Ishikawa (cell line): ENCODE measurements around the gene CD300LD.

Experiments used
- CEBPB ChIP-seq: IDR thresholded peaks from 2 replicates; pipeline ENCODE4 v1.6.1; 2012
- CREB1 ChIP-seq: IDR thresholded peaks from 2 replicates; pipeline ENCODE4 v1.6.1; 2012; ENCODE audit warnings: low read depth
- EGR1 ChIP-seq: IDR thresholded peaks from 2 replicates; pipeline ENCODE4 v1.6.1; 2012
- EP300 ChIP-seq: IDR thresholded peaks from 2 replicates; pipeline ENCODE4 v1.6.1; 2012; ENCODE audit warnings: borderline replicate concordance
- FOXM1 ChIP-seq: IDR thresholded peaks from 2 replicates; pipeline ENCODE4 v1.6.1; 2012; ENCODE audit warnings: low read depth, borderline replicate concordance
- NFIC ChIP-seq: IDR thresholded peaks from 2 replicates; pipeline ENCODE4 v1.6.1; 2012
- RAD21 ChIP-seq: IDR thresholded peaks from 2 replicates; pipeline ENCODE4 v1.6.1; 2012; ENCODE audit warnings: low read depth
- TAF1 ChIP-seq: IDR thresholded peaks from 2 replicates; pipeline ENCODE4 v1.6.1; 2012; ENCODE audit warnings: low read depth, mild to moderate bottlenecking
- TCF12 ChIP-seq: IDR thresholded peaks from 2 replicates; pipeline ENCODE4 v1.6.1; 2012; ENCODE audit warnings: low read depth
- TEAD4 ChIP-seq: IDR thresholded peaks from 2 replicates; pipeline ENCODE4 v1.6.1; 2012
- YY1 ChIP-seq: IDR thresholded peaks from 2 replicates; pipeline ENCODE4 v1.6.1; 2012; ENCODE audit warnings: low read depth
- ZBTB7A ChIP-seq: IDR thresholded peaks from 2 replicates; pipeline ENCODE4 v1.6.1; 2012; ENCODE audit warnings: low read depth
- TF ChIP-seq, protein P1 (sequence below): IDR thresholded peaks from 2 replicates; pipeline ENCODE4 v1.6.1; 2012
- TF ChIP-seq, protein P2 (sequence below): IDR thresholded peaks from 2 replicates; pipeline ENCODE4 v1.6.1; 2012; ENCODE audit warnings: low read depth, mild to moderate bottlenecking
- TF ChIP-seq, protein P3 (sequence below): IDR thresholded peaks from 2 replicates; pipeline ENCODE4 v1.6.1; 2012

The CD300LD gene

DNA sequence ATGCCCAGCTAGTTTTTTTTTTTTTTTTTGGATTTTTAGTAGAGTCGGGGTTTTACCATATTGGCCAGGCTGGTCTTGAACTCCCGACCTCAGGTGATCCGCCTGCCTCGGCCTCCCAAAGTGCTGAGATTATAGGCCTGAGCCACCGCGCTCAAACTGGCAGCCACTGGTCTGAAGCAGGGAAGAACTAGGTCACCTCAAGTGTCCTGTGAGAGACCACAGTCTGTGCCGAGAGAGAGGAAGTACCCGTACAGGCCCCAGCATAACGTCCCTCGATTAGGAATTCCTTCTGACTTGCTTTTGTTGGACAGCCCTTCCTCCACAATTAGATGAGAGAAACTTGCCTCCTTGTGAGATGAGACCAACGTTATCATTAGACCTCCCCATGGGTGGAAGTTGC lies 45.2 kb upstream of the CD300LD start:
- TF ChIP-seq FOXM1: no peak
- no peak for TF ChIP-seq TCF12
- TF ChIP-seq EGR1: no peak
- TF ChIP-seq, protein P1, sequence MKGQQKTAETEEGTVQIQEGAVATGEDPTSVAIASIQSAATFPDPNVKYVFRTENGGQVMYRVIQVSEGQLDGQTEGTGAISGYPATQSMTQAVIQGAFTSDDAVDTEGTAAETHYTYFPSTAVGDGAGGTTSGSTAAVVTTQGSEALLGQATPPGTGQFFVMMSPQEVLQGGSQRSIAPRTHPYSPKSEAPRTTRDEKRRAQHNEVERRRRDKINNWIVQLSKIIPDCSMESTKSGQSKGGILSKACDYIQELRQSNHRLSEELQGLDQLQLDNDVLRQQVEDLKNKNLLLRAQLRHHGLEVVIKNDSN: no peak
- TF ChIP-seq RAD21: no peak
- no peak for TF ChIP-seq CEBPB
- TF ChIP-seq YY1: no peak
- TF ChIP-seq TAF1: no peak
- TF ChIP-seq, protein P2, sequence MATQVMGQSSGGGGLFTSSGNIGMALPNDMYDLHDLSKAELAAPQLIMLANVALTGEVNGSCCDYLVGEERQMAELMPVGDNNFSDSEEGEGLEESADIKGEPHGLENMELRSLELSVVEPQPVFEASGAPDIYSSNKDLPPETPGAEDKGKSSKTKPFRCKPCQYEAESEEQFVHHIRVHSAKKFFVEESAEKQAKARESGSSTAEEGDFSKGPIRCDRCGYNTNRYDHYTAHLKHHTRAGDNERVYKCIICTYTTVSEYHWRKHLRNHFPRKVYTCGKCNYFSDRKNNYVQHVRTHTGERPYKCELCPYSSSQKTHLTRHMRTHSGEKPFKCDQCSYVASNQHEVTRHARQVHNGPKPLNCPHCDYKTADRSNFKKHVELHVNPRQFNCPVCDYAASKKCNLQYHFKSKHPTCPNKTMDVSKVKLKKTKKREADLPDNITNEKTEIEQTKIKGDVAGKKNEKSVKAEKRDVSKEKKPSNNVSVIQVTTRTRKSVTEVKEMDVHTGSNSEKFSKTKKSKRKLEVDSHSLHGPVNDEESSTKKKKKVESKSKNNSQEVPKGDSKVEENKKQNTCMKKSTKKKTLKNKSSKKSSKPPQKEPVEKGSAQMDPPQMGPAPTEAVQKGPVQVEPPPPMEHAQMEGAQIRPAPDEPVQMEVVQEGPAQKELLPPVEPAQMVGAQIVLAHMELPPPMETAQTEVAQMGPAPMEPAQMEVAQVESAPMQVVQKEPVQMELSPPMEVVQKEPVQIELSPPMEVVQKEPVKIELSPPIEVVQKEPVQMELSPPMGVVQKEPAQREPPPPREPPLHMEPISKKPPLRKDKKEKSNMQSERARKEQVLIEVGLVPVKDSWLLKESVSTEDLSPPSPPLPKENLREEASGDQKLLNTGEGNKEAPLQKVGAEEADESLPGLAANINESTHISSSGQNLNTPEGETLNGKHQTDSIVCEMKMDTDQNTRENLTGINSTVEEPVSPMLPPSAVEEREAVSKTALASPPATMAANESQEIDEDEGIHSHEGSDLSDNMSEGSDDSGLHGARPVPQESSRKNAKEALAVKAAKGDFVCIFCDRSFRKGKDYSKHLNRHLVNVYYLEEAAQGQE: no peak

DNA sequence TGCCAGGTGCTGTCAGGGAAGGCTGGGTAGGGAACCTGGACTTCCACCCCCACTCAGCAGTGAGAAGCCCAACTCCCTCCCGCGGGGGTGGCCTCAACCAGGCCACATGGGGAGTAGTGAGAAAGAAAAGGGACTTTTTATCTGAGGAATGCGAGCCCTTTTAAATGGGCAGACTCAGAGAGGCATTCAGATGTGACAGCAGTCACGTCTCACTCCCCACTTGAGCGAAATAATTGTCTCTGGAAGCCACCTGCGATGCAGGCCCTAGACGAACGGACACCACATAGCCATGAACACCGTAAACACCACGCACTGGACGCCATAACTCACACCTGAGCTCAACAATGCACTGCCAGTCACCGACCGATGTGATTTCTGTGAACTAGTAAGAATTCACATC lies 43.3 kb upstream of the CD300LD start:
- no peak for TF ChIP-seq NFIC
- TF ChIP-seq, protein P2: no peak
- TF ChIP-seq, protein P1: no peak
- no peak for TF ChIP-seq ZBTB7A
- TF ChIP-seq EP300: no peak
- TF ChIP-seq TAF1: no peak
- TF ChIP-seq EGR1: no peak
- no peak for TF ChIP-seq TEAD4
- TF ChIP-seq TCF12: no peak

DNA sequence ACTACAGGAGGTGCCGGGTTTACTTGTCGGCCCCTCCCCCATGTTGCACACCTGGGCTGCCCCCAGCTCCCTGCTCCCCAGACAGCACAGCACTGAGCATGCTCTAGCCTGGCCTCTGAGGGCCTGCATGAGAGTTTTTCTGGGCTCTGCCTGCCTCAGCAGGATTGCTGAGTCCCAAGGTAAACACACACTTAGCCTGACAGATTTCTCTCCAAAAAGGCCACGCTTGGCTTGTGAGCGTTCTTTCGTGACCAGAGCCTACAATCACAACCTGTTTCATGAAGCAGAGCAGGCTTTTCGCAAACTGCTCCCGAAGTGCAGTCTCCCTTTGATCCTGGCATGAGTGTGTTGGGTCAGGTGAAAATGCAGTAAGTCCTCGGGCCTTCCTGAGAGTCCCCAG lies 41.2 kb upstream of the CD300LD start:
- TF ChIP-seq EGR1 (no peak), YY1 (no peak), RAD21 (no peak), NFIC (no peak), FOXM1 (no peak), CREB1 (no peak), ZBTB7A (no peak)

DNA sequence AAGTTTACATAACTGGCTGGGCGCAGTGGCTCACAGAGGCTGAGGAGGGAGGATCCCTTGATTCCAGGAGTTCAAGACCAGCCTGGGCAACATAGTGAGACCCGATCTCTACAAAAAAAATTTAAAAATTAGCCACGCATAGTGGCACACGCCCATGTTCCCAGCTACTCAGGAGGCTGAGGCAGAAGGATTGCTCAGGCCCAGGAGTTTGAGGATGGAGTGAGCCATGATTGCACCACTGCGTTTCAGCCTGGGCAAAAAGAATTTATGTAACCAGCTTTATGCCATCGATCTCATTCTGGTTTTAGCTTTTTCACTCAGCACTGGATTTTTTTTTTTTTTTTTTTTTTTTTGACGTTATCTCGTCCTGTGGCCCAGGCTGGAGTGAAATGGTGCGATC lies 40.5 kb upstream of the CD300LD start:
- TF ChIP-seq ZBTB7A: no peak
- TF ChIP-seq CREB1: no peak
- TF ChIP-seq TAF1: no peak
- TF ChIP-seq, protein P2: no peak

DNA sequence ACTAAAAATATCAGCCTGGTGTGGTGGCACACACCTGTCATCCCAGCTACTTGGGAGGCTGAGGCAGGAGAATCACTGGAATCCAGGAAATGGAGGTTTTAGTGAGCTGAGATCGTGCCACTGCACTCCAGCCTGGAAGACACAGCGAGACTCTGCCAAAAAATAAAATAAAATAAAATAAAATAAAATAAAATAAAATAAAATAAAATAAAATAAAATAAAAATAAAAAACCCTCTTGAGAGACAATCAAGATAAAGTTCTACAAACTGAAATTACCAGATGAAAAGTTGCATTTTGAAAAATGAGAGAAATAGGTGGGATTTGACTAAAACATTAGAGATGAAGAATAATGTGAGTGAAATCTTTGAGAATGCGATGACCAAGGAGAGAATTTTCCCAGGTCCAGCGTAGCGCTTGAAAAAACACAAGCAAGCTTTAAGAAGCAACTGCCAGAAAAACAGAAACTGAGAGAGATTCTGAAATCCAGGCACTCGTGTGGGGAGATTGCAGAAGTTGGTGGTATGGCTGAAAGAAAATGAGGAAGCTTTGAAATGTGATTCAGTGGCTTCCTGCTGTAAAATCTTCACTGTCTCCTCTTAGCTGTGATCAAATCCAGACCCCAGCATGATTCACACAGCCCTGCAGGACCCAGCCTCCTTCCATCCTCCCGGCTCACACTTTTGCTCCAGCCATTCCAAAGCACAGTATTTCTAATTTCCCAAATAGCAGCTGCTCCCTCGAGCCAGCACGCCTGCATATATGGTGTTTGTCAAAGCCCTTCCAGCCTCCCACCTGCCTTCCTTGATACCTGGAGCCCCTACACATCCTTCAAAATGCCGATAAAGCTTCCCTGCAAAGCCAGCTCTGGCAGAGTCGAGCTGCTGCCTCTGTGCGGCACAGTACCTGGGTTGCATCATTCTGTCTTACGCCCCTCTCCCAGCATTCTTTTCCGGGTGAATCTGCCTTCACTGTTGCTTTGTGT lies 39.7 kb upstream of the CD300LD start:
- TF ChIP-seq NFIC (no peak), CEBPB (no peak), FOXM1 (no peak), YY1 (no peak), EP300 (no peak), TCF12 (no peak), TAF1 (no peak), ZBTB7A (no peak), CREB1 (no peak), EGR1 (no peak), TEAD4 (no peak), RAD21 (no peak)
- TF ChIP-seq, protein P3, sequence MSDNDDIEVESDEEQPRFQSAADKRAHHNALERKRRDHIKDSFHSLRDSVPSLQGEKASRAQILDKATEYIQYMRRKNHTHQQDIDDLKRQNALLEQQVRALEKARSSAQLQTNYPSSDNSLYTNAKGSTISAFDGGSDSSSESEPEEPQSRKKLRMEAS: no peak
- TF ChIP-seq, protein P1: no peak
- TF ChIP-seq, protein P2: no peak
